ENCODE results near the gene GET4.
"Not testable (repeated sequence)": the region's sequence is repeated elsewhere in the genome, so short reads cannot be mapped to it uniquely, and the experiment has no call there.

Gene GET4

GRCh38 chr7:930975-931758 lies 54.8 kb downstream of the GET4 start:
- DNase-seq, result no peak

- no peak for DNase-seq
Observed at GRCh38 chr7:931871-932650, 55.7 kb downstream of the GET4 start.

DNA sequence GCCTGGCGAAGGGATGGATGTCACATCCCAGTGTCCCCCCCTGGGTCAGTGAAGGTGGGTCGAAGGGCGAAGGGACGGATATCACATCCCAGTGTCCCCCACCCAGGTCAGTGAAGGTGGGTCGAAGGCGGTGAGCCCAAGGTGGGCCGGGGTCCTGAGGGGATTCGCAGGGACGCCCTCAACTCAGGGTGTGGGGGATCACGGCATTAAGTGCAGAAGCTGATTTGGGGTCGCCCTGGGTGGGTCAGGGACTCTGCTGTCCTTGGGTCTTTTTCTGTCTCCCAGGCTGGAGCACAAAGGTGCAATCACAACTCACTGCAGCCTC lies 56.3 kb downstream of the GET4 start:
- DNase-seq, result no peak

DNA sequence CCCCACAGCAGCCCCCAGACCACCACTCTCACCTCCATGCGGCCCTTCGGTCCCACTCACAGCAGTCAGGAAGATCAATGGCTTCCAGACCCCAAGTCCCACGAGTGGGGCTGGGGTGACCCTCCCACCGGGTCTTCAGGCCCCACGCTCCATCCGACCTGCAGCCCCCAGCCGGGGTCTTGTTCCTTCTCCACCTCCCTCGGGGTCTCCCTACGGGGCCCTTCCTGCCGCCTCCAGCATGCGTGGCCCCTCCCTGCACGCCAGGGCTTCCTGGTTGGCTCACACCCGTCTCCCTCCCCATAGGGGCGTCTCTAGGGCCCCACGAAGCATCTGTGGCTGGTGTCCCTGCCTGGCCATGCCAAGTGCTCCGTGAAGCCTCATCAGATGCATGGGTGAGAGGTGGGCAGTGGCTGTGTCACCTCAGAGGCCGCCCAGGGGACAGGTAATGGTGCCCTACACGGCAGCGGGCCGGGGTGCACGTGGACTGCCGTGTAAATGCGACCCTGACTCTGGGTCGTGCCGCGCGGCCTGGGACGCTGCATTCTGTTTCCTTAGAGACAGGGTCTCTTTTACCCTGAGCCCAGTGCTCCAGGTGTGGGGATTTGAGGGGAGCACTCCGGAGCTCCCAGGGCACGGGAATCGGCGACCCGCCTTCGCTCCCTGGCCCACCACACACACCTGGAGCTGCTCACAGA lies 58.3 kb downstream of the GET4 start:
- no peak for DNase-seq

- DNase-seq, result no peak
Observed at GRCh38 chr7:935164-935873, 59.0 kb downstream of the GET4 start.

- DNase-seq, result no peak
Observed at GRCh38 chr7:935874-936385, 59.6 kb downstream of the GET4 start.

- no peak for DNase-seq
Observed at GRCh38 chr7:936386-937054, 60.2 kb downstream of the GET4 start.

DNA sequence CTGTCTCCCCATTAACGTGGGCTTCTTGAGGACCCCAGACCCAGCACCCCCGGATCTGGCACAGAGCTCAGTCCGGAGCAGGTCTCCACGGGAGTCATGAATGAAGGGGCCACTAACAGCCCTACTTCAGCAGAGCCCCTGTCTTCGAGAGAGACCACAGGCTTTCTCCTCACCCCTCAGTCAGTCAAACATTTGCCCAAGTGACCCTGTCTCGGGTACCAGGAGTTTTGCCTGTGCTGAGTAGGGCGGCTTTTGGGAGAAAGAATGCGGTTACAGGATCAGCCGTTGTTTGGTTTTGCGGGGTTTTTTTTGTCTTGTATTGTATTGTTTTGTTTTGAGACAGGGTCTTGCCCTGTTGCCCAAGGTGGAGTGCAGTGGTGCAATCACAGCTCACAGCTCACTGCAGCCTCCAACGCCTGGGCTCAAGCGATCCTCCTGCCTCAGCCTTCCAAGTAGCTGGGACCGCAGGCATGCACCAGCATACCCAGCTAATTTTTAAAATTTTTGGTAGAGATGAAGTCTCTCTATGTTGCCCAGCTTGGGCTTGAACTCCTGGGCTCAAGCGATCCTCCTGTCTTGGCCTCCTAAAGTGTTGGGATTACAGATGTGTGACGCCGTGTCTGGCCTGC lies 61.6 kb downstream of the GET4 start:
- no peak for DNase-seq

DNA sequence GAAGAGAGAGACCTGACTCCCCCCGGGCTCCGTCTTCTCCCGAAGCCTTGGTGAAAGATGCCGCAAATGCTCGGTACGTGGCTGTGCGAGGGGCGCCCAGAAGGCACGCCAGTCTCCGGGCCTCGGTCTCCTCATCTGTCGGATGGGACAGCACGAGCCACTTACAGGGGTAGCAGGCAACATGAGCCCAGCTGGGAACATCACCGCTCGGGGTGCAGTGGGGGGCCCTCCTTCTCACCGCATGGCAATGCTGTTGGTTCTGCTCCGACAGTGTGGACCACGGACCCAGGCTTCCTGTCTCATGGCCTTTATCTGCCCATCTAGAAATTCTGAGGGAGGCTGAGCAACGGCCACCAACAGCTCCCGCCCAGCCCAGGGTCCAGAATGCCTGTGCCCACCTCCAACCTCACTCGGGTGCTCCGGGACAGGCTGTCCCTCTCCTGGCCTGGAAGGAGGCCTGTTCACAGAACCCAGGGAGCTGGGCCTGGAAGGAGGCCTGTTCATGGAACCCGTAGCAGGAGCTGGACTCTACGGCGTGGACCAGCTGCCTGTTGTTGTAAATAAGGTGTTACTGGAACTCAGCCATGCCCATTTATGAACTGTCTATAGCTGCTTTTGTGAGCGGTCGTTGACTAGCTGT lies 62.3 kb downstream of the GET4 start:
- DNase-seq, result no peak

- no peak for DNase-seq
Observed at GRCh38 chr7:939843-940242, 63.5 kb downstream of the GET4 start.

DNA sequence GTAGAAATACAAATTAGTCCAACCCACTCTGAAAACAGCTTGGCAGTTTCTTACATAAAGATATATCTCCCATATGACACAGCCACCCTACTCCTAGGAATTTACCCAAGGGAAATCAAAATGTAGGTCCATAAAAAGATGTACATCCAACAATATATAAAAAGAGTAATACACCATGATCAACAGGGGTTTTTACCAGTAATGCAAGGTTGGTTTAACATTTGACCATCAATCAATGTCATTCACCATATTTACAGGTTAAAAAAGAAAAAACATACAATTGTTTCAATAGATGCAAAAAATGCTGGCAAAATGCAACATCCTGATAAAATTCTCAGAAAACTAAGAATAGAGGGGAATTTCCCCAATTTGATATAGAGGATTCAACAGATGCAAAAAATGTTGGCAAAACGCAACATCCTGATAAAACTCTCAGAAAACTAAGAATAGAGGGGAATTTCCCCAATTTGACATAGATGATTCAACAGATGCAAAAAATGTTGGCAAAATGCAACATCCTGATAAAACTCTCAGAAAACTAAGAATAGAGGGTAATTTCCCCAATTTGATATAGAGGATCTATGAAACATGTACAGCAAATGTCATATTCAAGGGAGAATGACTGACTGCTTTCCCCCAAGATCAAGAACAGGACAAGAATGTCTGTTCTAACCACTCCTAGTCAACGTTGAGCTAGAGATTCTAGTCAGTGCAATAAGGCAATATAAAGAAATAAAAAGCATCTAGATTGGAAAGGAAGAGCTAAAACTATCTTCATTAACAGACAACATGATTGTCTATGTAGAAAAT lies 64.5 kb downstream of the GET4 start:
- no peak for DNase-seq

GRCh38 chr7:943793-944192 lies 67.4 kb downstream of the GET4 start:
- not testable (repeated sequence) for DNase-seq

DNA sequence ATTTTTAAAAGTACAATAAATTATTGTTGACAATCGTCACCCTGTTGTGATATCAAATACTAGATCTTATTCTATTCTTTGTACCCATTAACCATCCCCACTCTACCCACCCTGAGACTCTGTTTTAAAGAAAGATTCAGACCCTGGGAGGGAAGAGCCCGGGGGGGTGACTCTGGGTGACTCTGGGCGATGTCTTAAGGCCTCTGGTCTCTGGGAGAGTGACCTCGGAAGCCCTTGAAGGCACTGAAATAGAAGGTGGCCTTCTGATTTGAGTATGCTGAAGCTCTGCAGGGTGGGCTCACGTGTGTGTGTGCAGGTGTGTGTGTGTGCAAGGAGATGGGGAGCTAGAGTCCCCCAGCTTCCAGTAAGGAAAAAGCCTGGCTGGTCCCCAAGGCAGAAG lies 68.4 kb downstream of the GET4 start:
- no peak for DNase-seq

DNA sequence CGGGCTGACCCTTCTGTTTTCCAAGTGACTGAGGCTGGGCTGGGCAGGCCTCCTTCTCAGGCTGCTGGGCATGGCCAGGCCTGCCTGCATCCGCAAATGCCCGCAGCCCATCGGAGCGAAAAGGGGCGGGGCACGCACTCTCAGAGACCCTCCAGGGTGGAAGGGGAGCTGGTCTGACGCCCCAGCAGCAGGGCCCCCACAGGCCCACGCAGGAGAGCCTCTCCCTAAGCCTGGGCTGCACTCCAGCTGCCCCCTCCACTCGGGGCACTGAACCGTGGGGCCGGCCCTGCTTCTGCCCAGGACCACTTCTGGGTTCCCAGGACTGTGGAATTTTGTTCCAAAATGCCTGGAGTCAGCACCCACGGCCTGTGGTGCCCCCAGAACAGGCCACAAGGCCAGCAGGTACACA lies 68.8 kb downstream of the GET4 start:
- DNase-seq, result no peak

- no peak for DNase-seq
Observed at GRCh38 chr7:945556-946255, 69.4 kb downstream of the GET4 start.
